ENCODE results near the gene DYNLL2. TPM values are rescaled to one million over a fixed set of nuclear protein-coding genes. Genes with fewer than 3 reads are reported as not detected.

DYNLL2 gene
- total and polyA plus RNA-seq, 2 experiments from 2014 or later, result 1.5 to 11.3 TPM

DNA sequence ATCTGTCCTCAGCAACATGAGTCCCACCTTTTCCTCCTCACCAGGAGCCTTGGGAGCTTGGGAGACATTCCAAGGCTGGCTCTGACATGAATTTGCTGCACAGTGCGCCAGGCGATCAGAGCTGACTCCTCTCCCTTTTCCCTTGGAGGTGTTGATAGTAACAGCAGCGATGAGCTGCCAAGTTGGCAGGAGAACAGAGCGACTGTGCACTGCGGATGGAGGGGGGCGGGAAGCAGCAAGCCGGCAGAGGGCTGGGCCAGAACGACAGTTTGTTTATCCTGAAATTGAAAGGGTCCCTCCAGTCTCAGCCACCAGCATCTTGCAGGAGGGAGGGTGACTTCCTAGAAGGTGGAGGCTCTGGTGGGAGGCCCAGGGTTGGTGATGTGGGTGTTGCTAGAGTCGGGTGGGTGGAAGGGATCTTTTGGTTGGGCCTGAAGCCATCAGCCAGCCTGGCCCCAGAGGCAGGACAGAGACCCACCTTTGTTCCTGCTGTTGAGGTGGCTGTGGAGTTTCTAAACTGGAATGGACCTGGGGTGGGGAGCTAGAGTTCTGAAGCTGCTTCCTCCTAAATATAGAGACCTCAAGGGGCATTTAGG lies 22.5 kb upstream of the DYNLL2 start:
- 1 to 2% methylated on average over 9 of the region's 9 CpGs for WGBS, 2 experiments (ENCODE audit: low coverage in 1 of 2, low lambda C conversion rate in 2 of 2, missing lambda C conversion rate in 2 of 2)
- no peaks in the 10 kb centered on the region for H3K4me1 ChIP-seq (ENCODE audit: insufficient read depth)
- DNase-seq, result peak; percentile 42
- H3K27ac ChIP-seq, result no peak overlapping the region
- H3K4me2 ChIP-seq (ENCODE audit: unreplicated experiment), result no peak overlapping the region
- no peaks in the 10 kb centered on the region for H4K20me1 ChIP-seq (ENCODE audit: insufficient read depth)
- H3K27me3 ChIP-seq (replicated peaks; ENCODE audit: insufficient read depth), result peaks cover 20% of the 10 kb centered on the region
- no peak for TF ChIP-seq EZH2phosphoT487 (IDR thresholded peaks at IDR 0.05; ENCODE audit: insufficient read depth, low read depth)
- no peak for TF ChIP-seq EZH2 (IDR thresholded peaks at IDR 0.05; ENCODE audit: insufficient read depth, poor library complexity, severe bottlenecking)
- H3K9me3 ChIP-seq (ENCODE audit: low read depth), result no peaks in the 10 kb centered on the region
- H3K79me2 ChIP-seq (ENCODE audit: insufficient read depth), result no peaks in the 10 kb centered on the region
- H3K4me3 ChIP-seq, result no peak overlapping the region
- no peak overlapping the region for H2AFZ ChIP-seq
- H3K9ac ChIP-seq, result no peak overlapping the region
- H3K9me2 ChIP-seq (ENCODE audit: insufficient read depth), result no peaks in the 10 kb centered on the region
- in situ Hi-C loops (cut with MboI), result no loop called here
- no peaks in the 10 kb centered on the region for H3K36me3 ChIP-seq (ENCODE audit: low read depth)
- H3F3A ChIP-seq (ENCODE audit: insufficient read depth), result no peaks in the 10 kb centered on the region

DNA sequence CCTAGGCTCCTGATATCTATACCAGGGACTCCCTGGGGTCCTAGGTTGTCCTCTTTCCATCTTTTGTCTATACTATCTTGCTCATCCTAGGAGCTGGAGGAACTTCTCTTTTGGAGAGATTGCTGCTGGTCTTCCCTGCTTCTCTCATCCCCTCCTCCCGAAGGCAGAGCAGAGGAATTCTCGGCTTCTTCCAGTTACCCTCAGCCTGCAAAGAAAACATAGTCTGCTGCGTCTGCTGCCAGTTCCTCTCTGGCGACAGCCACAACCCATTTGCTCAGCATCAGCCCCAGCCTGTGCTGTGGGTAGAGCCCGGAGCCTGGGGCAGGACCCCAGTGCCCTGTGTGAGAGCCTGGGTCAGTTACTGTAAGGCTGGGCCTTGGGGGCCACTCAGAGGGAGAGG lies 21.5 kb upstream of the DYNLL2 start:
- H2AFZ ChIP-seq, result no peak overlapping the region
- no peak for DNase-seq
- peaks cover 20% of the 10 kb centered on the region for H3K27me3 ChIP-seq (replicated peaks; ENCODE audit: insufficient read depth)
- no peak overlapping the region for H3K4me2 ChIP-seq (ENCODE audit: unreplicated experiment)
- no peak overlapping the region for H3K9ac ChIP-seq
- no peak for TF ChIP-seq EZH2 (IDR thresholded peaks at IDR 0.05; ENCODE audit: insufficient read depth, poor library complexity, severe bottlenecking)
- TF ChIP-seq EZH2phosphoT487 (IDR thresholded peaks at IDR 0.05; ENCODE audit: insufficient read depth, low read depth), result no peak
- no peaks in the 10 kb centered on the region for H3K9me3 ChIP-seq (ENCODE audit: low read depth)
- H3K4me1 ChIP-seq (ENCODE audit: insufficient read depth), result no peaks in the 10 kb centered on the region
- no peaks in the 10 kb centered on the region for H4K20me1 ChIP-seq (ENCODE audit: insufficient read depth)
- H3K9me2 ChIP-seq (ENCODE audit: insufficient read depth), result no peaks in the 10 kb centered on the region
- H3F3A ChIP-seq (ENCODE audit: insufficient read depth), result no peaks in the 10 kb centered on the region
- 53 to 56% methylated on average over 5 of the region's 5 CpGs for WGBS, 2 experiments (ENCODE audit: low coverage in 1 of 2, low lambda C conversion rate in 2 of 2, missing lambda C conversion rate in 2 of 2)
- no peak overlapping the region for H3K4me3 ChIP-seq
- no peaks in the 10 kb centered on the region for H3K36me3 ChIP-seq (ENCODE audit: low read depth)
- in situ Hi-C loops (cut with MboI), result no loop called here
- H3K27ac ChIP-seq, result no peak overlapping the region
- H3K79me2 ChIP-seq (ENCODE audit: insufficient read depth), result no peaks in the 10 kb centered on the region

DNA sequence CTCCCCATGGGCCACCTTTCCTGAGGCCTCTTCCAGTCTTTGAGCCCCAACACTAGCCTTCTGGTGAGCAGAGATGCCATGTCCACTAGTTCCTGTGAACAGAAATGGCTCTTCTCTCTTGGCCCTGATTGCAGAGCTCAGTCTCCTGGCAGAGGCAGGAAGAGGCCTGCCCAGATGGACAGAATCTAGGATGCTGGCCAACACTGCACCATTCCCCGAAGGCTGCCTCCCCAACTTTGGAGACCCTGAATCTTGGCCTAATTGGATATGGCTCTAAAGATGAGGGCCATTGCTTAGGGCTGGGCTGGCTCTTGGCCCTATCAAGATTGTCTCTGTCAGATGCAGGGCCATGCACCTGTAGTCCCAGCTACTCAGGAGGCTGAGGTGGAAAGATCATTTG lies 18.0 kb upstream of the DYNLL2 start:
- WGBS, 2 experiments (ENCODE audit: low coverage in 1 of 2, low lambda C conversion rate in 2 of 2, missing lambda C conversion rate in 2 of 2), result 38 to 45% methylated on average over 1 of the region's 1 CpG
- Histone ChIP-seq H3K9me3 (ENCODE audit: low read depth) (no peaks in the 10 kb centered on the region), H3K36me3 (ENCODE audit: low read depth) (no peaks in the 10 kb centered on the region), H3F3A (ENCODE audit: insufficient read depth) (no peaks in the 10 kb centered on the region), H3K27me3 (replicated peaks; ENCODE audit: insufficient read depth) (peaks cover 4% of the 10 kb centered on the region; the same call in 1 of the 2 replicates), H4K20me1 (ENCODE audit: insufficient read depth) (no peaks in the 10 kb centered on the region), H3K9me2 (ENCODE audit: insufficient read depth) (no peaks in the 10 kb centered on the region), H2AFZ (no peak overlapping the region), H3K9ac (no peak overlapping the region), H3K4me2 (ENCODE audit: unreplicated experiment) (no peak overlapping the region), H3K27ac (no peak overlapping the region), H3K4me3 (no peak overlapping the region), H3K4me1 (ENCODE audit: insufficient read depth) (no peaks in the 10 kb centered on the region), H3K79me2 (ENCODE audit: insufficient read depth) (no peaks in the 10 kb centered on the region)
- TF ChIP-seq EZH2phosphoT487 (IDR thresholded peaks at IDR 0.05; ENCODE audit: insufficient read depth, low read depth), result no peak
- no peak for TF ChIP-seq EZH2 (IDR thresholded peaks at IDR 0.05; ENCODE audit: insufficient read depth, poor library complexity, severe bottlenecking)
- DNase-seq, result no peak
- in situ Hi-C loops (cut with MboI), result no loop called here

DNA sequence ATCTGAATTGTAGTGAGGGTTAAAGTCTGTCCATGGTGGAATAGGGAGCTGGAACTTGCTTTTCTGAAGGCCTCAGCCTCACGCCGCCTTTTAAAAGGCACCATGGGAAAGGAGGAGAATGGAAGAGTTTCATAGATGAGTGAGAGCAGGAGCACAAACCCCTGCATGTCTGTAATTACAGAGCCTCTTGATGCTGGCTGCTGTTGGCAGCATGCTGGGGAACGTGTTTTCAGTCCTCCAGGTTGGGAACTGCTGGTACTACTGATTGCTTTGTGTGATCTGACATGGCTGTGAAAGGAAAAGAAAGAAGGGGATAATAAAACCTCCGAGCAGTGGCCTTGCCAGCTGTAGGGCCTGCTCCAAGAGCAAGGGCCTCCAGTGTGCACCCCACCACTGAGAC lies 16.8 kb upstream of the DYNLL2 start:
- DNase-seq, result no peak
- Histone ChIP-seq H3K9me2 (ENCODE audit: insufficient read depth) (no peaks in the 10 kb centered on the region), H3K79me2 (ENCODE audit: insufficient read depth) (no peaks in the 10 kb centered on the region), H2AFZ (no peak overlapping the region), H3K4me2 (ENCODE audit: unreplicated experiment) (no peak overlapping the region), H3K4me3 (no peak overlapping the region), H3K36me3 (ENCODE audit: low read depth) (no peaks in the 10 kb centered on the region), H3K4me1 (ENCODE audit: insufficient read depth) (no peaks in the 10 kb centered on the region), H3K9me3 (ENCODE audit: low read depth) (no peaks in the 10 kb centered on the region), H3K27me3 (replicated peaks; ENCODE audit: insufficient read depth) (peaks cover 9% of the 10 kb centered on the region; the same call in 1 of the 2 replicates), H3F3A (ENCODE audit: insufficient read depth) (no peaks in the 10 kb centered on the region), H3K9ac (no peak overlapping the region), H4K20me1 (ENCODE audit: insufficient read depth) (no peaks in the 10 kb centered on the region), H3K27ac (no peak overlapping the region)
- WGBS, 2 experiments (ENCODE audit: low coverage in 1 of 2, low lambda C conversion rate in 2 of 2, missing lambda C conversion rate in 2 of 2), result 31 to 47% methylated on average over 4 of the region's 4 CpGs
- TF ChIP-seq EZH2phosphoT487 (IDR thresholded peaks at IDR 0.05; ENCODE audit: insufficient read depth, low read depth), result no peak
- no peak for TF ChIP-seq EZH2 (IDR thresholded peaks at IDR 0.05; ENCODE audit: insufficient read depth, poor library complexity, severe bottlenecking)
- in situ Hi-C loops (cut with MboI), result no loop called here

Measured in GM23248 (cell line).